Upper lobe of right lung (tissue), 1 donor: ENCODE data around the gene PTPN4. TPM values are rescaled to one million over a fixed set of nuclear protein-coding genes. Genes with fewer than 3 reads are reported as not detected.
A peak's percentile ranks its signal among the peaks of the same experiment; 100 is the strongest.

Source experiments
- ATAC-seq: fragments of 200-7000 bp; cut with Tn5 transposase; one replicate; pipeline ENCODE4 v1.9.1; 2020; ENCODE audit warnings: mild to moderate bottlenecking, moderate library complexity
- DNase-seq: peaks from one replicate; pipeline ENCODE4 v3.0.0-alpha.2; 2020
- H3K27ac ChIP-seq: fragments of 200-600 bp; one replicate; pipeline ENCODE4 v1.8.0; 2022
- H3K27me3 ChIP-seq: fragments of 200-600 bp; one replicate; pipeline ENCODE4 v1.8.0; 2022; ENCODE audit warnings: mild to moderate bottlenecking
- H3K36me3 ChIP-seq: fragments of 200-600 bp; one replicate; pipeline ENCODE4 v1.8.0; 2022
- H3K4me1 ChIP-seq: fragments of 200-600 bp; one replicate; pipeline ENCODE4 v1.8.0; 2022
- H3K4me3 ChIP-seq: fragments of 200-600 bp; one replicate; pipeline ENCODE4 v1.8.0; 2022; ENCODE audit warnings: mild to moderate bottlenecking
- H3K9me3 ChIP-seq: fragments of 200-600 bp; one replicate; pipeline ENCODE4 v1.8.0; 2022
- CTCF ChIP-seq: fragments of 200-600 bp; IDR thresholded peaks from one replicate; pipeline ENCODE4 v1.8.0; 2022; ENCODE audit warnings: antibody characterized with exemption
- intact Hi-C: fragments of 100-400 bp; cut with DNase I; formaldehyde crosslinking; loops from one replicate; pipeline ENCODE4 v1.11.0; 2022
- long read RNA-seq: library from polyadenylated mRNA; unstranded; transcript quantifications from one replicate; pipeline ENCODE4 v2.0.0, GENCODE V29; 2021
- total RNA-seq: library from RNA; stranded (reverse); fragmentation: NEBNext Ultra II Directional; extraction: Animal tissue kit (Norgen Biotek cat#: 25700); gene quantifications from one replicate; pipeline ENCODE4 v1.2.1, GENCODE V29; 2021
- donor health status: DM: no; HTN: yes; CAD: no; lungs with severe emphysema.

The PTPN4 gene
- total RNA-seq = 45.4 TPM
- long read RNA-seq, full-length matches to known transcripts = 7 of 20 reads
- long read RNA-seq, partial matches to known transcripts = 3 of 20 reads
- long read RNA-seq, other reads (novel, unspliced or antisense) = 10 of 20 reads

DNA sequence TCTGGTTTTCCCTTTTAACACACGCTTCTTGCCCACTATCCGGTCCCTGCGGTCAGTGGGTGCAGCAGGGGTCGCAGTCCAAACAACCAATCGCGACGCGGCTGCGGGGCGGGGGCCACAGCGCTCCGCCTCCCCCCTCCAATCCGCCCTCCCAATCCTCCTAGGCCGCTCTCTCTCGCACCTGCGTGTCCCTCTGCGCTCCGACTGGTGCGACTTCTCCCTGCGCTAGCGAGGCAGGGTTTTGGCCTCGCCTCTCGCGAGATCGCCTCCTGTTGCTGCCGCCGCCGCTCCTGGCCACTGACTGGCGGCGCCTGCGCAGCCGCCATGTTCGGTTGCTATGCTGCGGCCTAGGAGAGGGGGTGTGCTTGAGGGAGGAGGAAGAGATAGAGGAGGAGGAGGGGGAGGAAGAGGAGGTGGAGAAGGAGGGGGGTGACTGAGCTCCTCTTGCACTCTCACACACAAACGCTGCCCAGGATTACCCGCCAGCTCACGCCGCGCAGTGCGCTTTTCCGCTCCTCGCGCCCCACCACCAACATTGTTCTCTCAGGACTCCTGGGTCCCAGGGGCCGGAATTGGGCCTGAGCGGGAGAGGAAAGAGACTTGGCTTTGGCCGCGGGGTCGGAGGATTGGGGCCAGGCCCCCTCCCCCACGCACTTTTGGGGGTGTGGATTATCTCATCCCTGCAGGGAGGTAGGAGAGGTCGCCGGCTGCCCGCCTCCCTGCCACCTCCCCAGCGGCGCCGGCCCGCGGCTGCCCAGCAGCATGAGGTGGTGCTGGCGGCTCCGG is at the start of gene PTPN4:
PTPN4 (plus strand) TSS at position 472 of the 786 bp plus-strand sequence. CDS start 49,932 bp downstream, outside the sequence.
- TF ChIP-seq CTCF = no peak
- peak within 1 kb of the TSS; percentile 82 for H3K4me3 ChIP-seq
- intact Hi-C loops = loop anchor here (10.0 kb wide), 1 partner anchor 65 kb away; no protein-coding TSS in a partner anchor
- peaks cover 14% of the 10 kb centered on the region for H3K4me1 ChIP-seq
- DNase-seq = peak; percentile 99
- ATAC-seq = peak; percentile 99
- no peaks in the 10 kb centered on the region for H3K36me3 ChIP-seq
- no peaks in the 10 kb centered on the region for H3K27me3 ChIP-seq
- peak within 1 kb of the TSS; percentile 89 for H3K27ac ChIP-seq
- H3K9me3 ChIP-seq = no peaks in the 10 kb centered on the region

DNA sequence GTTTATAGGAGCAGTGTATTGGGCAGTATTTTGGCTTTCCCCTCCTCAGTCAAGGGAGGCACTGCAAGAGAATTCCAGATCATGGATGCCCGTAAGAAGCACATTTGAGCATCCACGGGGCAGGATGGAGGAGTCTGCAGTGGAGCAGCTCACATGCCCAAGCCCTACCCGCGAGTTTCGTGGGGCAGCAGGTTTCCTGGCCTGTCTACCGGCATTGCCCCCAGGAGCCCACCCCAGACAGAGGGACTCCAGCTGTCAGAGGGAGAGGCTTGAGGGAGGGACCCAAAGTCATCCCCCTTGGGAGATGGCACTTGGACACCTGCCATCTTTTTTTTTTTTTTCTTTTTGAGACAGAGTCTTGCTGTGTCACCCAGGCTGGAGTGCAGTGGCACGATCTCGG is 49.4 kb upstream of the PTPN4 start:
- H3K4me1 ChIP-seq = no peaks in the 10 kb centered on the region
- no peak for ATAC-seq
- H3K27ac ChIP-seq = no peak overlapping the region
- intact Hi-C loops = no loop called here
- H3K4me3 ChIP-seq = no peak overlapping the region
- H3K27me3 ChIP-seq = no peaks in the 10 kb centered on the region
- TF ChIP-seq CTCF = no peak
- DNase-seq = no peak
- H3K9me3 ChIP-seq = no peaks in the 10 kb centered on the region
- H3K36me3 ChIP-seq = no peaks in the 10 kb centered on the region

DNA sequence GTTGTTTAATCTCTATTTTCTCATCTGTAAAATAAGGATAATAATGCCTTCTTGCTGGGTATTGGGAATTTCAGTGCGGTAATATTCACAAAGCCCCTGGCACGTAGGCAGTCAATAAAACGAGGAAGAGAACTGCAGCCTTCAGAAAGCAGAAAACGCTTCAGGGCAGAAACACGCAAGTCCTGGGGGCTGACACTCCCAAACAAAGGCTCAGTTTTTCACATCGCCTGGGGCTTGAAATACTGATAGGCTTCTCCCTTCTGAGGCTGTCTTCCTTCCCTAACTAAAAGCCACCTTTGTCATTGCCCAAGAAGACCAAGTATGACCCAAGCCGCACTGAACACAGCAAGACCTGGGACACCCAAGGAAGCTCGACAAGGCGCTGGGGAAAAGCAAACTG is 48.4 kb upstream of the PTPN4 start:
- Histone ChIP-seq H3K9me3 (no peaks in the 10 kb centered on the region), H3K36me3 (no peaks in the 10 kb centered on the region), H3K4me1 (no peaks in the 10 kb centered on the region), H3K27me3 (no peaks in the 10 kb centered on the region), H3K4me3 (no peak overlapping the region), H3K27ac (no peak overlapping the region)
- ATAC-seq (no peak), DNase-seq (no peak)
- intact Hi-C loops = no loop called here
- no peak for TF ChIP-seq CTCF

GRCh38 chr2:119712571-119712970 is 47.2 kb upstream of the PTPN4 start:
- no peaks in the 10 kb centered on the region for H3K36me3 ChIP-seq
- no peak for DNase-seq
- no peak for TF ChIP-seq CTCF
- intact Hi-C loops = no loop called here
- no peak for ATAC-seq
- H3K27me3 ChIP-seq = no peaks in the 10 kb centered on the region
- no peaks in the 10 kb centered on the region for H3K9me3 ChIP-seq
- H3K4me3 ChIP-seq = no peak overlapping the region
- no peak overlapping the region for H3K27ac ChIP-seq
- H3K4me1 ChIP-seq = no peaks in the 10 kb centered on the region

DNA sequence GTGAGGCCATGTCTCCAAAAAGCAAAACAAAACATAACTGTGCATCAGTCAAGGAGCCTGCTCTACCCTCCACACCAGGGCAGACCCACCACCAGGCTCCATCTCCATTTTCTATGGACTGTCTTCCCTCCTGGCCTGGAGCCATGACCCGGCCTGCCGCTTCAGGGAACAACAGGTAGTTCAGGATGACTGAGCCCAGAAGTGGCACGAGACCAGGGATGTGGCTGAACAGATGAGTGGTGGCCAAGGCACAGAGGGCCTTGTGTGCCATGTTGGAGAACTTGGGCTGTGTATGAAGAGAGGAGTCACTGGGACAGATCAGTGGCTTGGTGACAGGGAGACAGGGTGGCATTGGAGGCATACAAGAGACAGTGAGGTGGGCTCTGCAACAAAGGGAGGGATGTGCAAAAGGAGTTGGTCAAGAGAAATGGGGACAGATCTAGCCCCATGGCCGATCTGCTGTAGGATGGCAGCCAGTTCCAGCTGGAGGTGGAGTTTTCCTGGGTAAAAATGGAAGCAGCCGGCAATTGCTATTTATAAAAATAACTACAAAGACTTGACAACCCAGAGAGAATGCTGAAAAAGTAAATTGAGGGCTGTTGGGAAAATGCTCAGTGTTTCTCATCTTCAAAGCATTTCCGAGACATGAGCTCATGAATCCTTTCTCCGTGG is 45.8 kb upstream of the PTPN4 start:
- Histone ChIP-seq H3K4me3 (no peak overlapping the region), H3K9me3 (no peaks in the 10 kb centered on the region), H3K4me1 (no peaks in the 10 kb centered on the region), H3K27me3 (no peaks in the 10 kb centered on the region), H3K36me3 (no peaks in the 10 kb centered on the region), H3K27ac (no peak overlapping the region)
- DNase-seq = no peak
- no peak for ATAC-seq
- TF ChIP-seq CTCF = no peak
- intact Hi-C loops = no loop called here
